ENCODE results near the gene MPP1. TPM values are rescaled to one million over a fixed set of nuclear protein-coding genes. Genes with fewer than 3 reads are reported as not detected.
A peak's percentile ranks its signal among the peaks of the same experiment; 100 is the strongest.

The MPP1 gene
- total and polyA plus RNA-seq, 7 donors, result 13.9 to 22.1 (median 16.6) TPM

GRCh38 chrX:154774622-154775021 lies 30.7 kb downstream of the MPP1 start:
- H3K4me1 ChIP-seq, result no peaks in the 10 kb centered on the region
- ATAC-seq (no peak), DNase-seq (no peak)
- intact Hi-C loops (cut with DNase I), result no loop called here
- H3K27ac ChIP-seq, result no peak overlapping the region
- no peaks in the 10 kb centered on the region for H3K27me3 ChIP-seq (ENCODE audit: insufficient read depth in 3 of 3, low read length in 2 of 3)
- H3K4me3 ChIP-seq, result no peak overlapping the region
- H3K36me3 ChIP-seq (ENCODE audit: insufficient read depth in 1 of 2, low read depth in 1 of 2), result peaks cover 0 to 90% of the 10 kb centered on the region in 2 donors
- H3K9me3 ChIP-seq, result peaks cover 3% of the 10 kb centered on the region
- TF ChIP-seq CTCF (IDR thresholded peaks at IDR 0.05), result no peak
- WGBS, 3 donors, result 78 to 87% (median 85%) methylated on average over 5 of the region's 5 CpGs

DNA sequence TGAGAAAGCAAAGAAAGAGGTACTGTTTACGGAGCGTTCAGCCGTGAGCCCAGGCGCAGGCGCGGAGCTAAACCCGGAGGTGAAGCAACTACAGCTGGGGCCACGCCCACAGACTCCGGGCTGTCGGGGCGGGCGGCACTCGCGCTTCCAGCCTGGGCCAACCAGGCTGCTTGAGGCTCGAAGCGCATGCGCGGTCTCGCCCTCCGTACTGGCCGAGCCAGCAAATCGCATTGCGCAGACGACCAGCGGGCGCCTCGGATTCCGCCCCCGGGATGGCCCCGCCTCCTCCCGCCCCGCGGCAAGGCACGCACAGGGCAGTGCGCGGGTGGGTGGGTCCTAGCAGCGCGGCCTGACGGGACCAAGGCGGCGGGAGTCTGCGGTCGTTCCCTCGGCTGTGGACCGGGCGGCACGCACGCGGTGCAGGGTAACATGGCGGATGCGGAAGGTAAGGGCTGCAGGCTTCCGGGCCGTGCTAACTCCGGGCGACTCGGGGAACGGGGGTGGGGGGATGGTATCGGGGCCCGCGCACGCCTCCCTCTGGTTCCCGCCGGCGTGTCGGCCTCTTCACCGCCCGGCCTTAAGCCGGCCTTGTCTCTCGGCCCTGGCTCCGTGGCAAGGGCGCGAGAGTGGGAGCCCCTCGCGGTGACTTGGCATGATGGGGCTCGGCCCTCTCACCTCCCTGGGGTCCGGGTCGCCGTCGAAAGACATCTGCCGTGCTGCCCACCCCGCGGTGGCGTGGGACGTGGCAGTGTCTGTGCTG lies 42.6 kb downstream of the MPP1 start, which contains the start of gene DKC1:
DKC1 (plus strand) TSS at position 328 of the 760 bp plus-strand sequence; CDS start at position 430, 102 bp downstream.
- no peaks in the 10 kb centered on the region for H3K9me3 ChIP-seq
- H3K4me1 ChIP-seq, result no peaks in the 10 kb centered on the region
- WGBS, 3 donors, result 0 to 29% (median 0%) methylated on average over 18 to 82 of the region's 84 CpGs
- peaks cover 0 to 31% of the 10 kb centered on the region in 2 donors for H3K36me3 ChIP-seq (ENCODE audit: insufficient read depth in 1 of 2, low read depth in 1 of 2)
- no peaks in the 10 kb centered on the region for H3K27me3 ChIP-seq (ENCODE audit: insufficient read depth in 3 of 3, low read length in 2 of 3)
- H3K4me3 ChIP-seq, result peak within 1 kb of the TSS; percentile 82
- H3K27ac ChIP-seq, result peak within 1 kb of the TSS; percentile 86
- peak; percentile 96 to 98 for DNase-seq
- TF ChIP-seq CTCF (IDR thresholded peaks at IDR 0.05), result no peak
- intact Hi-C loops (cut with DNase I), result no loop called here
- peak; percentile 95 to 97 (median 96) for ATAC-seq

DNA sequence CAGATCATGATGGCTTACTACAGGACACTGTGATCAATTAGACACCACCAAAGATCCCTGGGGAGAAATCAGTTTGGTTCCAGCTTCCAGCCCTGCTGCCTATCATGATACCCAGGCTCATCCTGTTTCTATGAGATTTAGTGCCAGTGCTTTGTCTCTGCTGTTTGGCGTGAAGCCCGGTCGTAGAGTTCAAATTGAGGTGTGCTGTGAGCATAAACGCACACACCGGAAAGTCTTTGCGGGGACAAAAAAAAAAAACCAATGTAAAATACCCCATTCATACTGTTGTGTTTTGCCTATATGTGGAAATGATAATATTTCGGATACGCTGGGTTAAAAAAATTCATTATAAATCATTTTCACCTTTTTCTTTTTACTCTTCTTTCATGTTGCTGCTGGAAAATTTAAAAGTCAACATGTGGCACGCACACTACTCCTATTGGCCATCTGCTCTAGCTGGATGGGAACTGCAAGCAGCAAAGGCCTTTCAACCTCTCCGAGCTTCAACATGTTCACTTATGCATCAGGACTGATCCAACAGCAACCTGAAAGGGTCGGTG lies 43.2 kb downstream of the MPP1 start:
- H3K9me3 ChIP-seq, result no peaks in the 10 kb centered on the region
- H3K4me1 ChIP-seq, result no peaks in the 10 kb centered on the region
- no peaks in the 10 kb centered on the region for H3K27me3 ChIP-seq (ENCODE audit: insufficient read depth in 3 of 3, low read length in 2 of 3)
- peak in 2 of 4 donors; percentile 6 to 40 for ATAC-seq
- intact Hi-C loops (cut with DNase I), result no loop called here
- H3K4me3 ChIP-seq, result peak overlapping the region; percentile 82
- H3K27ac ChIP-seq, result peak overlapping the region; percentile 86
- H3K36me3 ChIP-seq (ENCODE audit: insufficient read depth in 1 of 2, low read depth in 1 of 2), result peaks cover 0 to 24% of the 10 kb centered on the region in 2 donors
- DNase-seq, result no peak
- 11 to 51% (median 14%) methylated on average over 11 of the region's 11 CpGs for WGBS, 3 donors
- no peak for TF ChIP-seq CTCF (IDR thresholded peaks at IDR 0.05)

- Histone ChIP-seq H3K9me3 (no peaks in the 10 kb centered on the region), H3K27me3 (ENCODE audit: insufficient read depth in 3 of 3, low read length in 2 of 3) (peaks cover 0 to 5% (median 0%) of the 10 kb centered on the region in 3 donors), H3K4me3 (no peak overlapping the region), H3K27ac (no peak overlapping the region), H3K36me3 (ENCODE audit: insufficient read depth in 1 of 2, low read depth in 1 of 2) (no peaks in the 10 kb centered on the region), H3K4me1 (no peaks in the 10 kb centered on the region)
- no peak for ATAC-seq
- WGBS, 3 donors, result 63 to 84% (median 83%) methylated on average over 4 of the region's 4 CpGs
- intact Hi-C loops (cut with DNase I), result no loop called here
- DNase-seq, result no peak
- no peak for TF ChIP-seq CTCF (IDR thresholded peaks at IDR 0.05)
These were observed 46.6 kb downstream of the MPP1 start for GRCh38 chrX:154758696-154759095.
